CD4-positive, alpha-beta memory T cell (primary cell): ENCODE results near the gene GCNT2. TPM values are rescaled to one million over a fixed set of nuclear protein-coding genes. Genes with fewer than 3 reads are reported as not detected.
A peak's percentile ranks its signal among the peaks of the same experiment; 100 is the strongest.

ENCODE experiments used
- CTCF ChIA-PET: fragments of 350-600 bp; sonication (Branson Sonifier 250); formaldehyde crosslinking; loops from one replicate; lab custom pipeline; 2021; ENCODE audit warnings: inconsistent platforms; ENCODE audit not compliant: partially characterized antibody; lab: Charles Lee
- POLR2A ChIA-PET: fragments of 350-600 bp; sonication (Branson Sonifier 250); formaldehyde crosslinking; loops from one replicate; lab custom pipeline; 2021; ENCODE audit not compliant: partially characterized antibody; lab: Charles Lee
- DNase-seq, 5 donors: peaks; one replicate each; pipeline versions ENCODE4 v3.0.0 to v3.0.0-alpha.2; 2020 to 2022; ENCODE audit warnings: mixed read lengths in 1 of 5
- H3K27ac ChIP-seq: one replicate; pipeline ENCODE4 v1.7.0; 2013; ENCODE audit warnings: low read depth, low read length
- H3K27me3 ChIP-seq: 2 replicates; pipeline ENCODE4 v1.7.0; 2013; ENCODE audit warnings: mild to moderate bottlenecking, low read length, moderate library complexity; ENCODE audit not compliant: insufficient read depth
- H3K36me3 ChIP-seq: 2 replicates; pipeline ENCODE4 v1.7.0; 2013; ENCODE audit warnings: mild to moderate bottlenecking, low read length, moderate library complexity; ENCODE audit not compliant: insufficient read depth
- H3K4me1 ChIP-seq: 2 replicates; pipeline ENCODE4 v1.7.0; 2013; ENCODE audit warnings: mild to moderate bottlenecking, low read length, moderate library complexity; ENCODE audit not compliant: insufficient read depth
- H3K4me3 ChIP-seq, 2 donors: one replicate each; pipeline ENCODE4 v1.7.0; 2013; ENCODE audit warnings: low read length in 2 of 2, mild to moderate bottlenecking in 1 of 2
- H3K9me3 ChIP-seq, 2 donors: one replicate each; pipeline ENCODE4 v1.7.0; 2013; ENCODE audit warnings: low read length in 2 of 2, control low read depth in 1 of 2; ENCODE audit not compliant: control insufficient read depth in 1 of 2
- H3K27ac Mint-ChIP-seq, 7 donors: one replicate each; pipeline ENCODE4 v1.8.0; 2020 to 2021; ENCODE audit warnings: mixed read lengths in 7 of 7, mild to moderate bottlenecking in 6 of 7, inconsistent platforms in 3 of 7, moderate library complexity in 3 of 7
- H3K27me3 Mint-ChIP-seq, 2 donors: one replicate each; pipeline ENCODE4 v1.8.0; 2020 to 2021; ENCODE audit warnings: mixed read lengths in 2 of 2
- H3K36me3 Mint-ChIP-seq, 2 donors: one replicate each; pipeline ENCODE4 v1.8.0; 2020 to 2021; ENCODE audit warnings: mixed read lengths in 2 of 2, inconsistent platforms in 1 of 2, mild to moderate bottlenecking in 1 of 2
- H3K4me1 Mint-ChIP-seq, 4 donors: one replicate each; pipeline ENCODE4 v1.8.0; 2020 to 2021; ENCODE audit warnings: mixed read lengths in 4 of 4, mild to moderate bottlenecking in 1 of 4
- H3K4me3 Mint-ChIP-seq, 8 donors: one replicate each; pipeline ENCODE4 v1.8.0; 2020 to 2021; ENCODE audit warnings: mixed read lengths in 8 of 8, mild to moderate bottlenecking in 7 of 8, moderate library complexity in 6 of 8, inconsistent platforms in 3 of 8
- H3K9me3 Mint-ChIP-seq, 8 donors: one replicate each; pipeline ENCODE4 v1.8.0; 2020 to 2021; ENCODE audit warnings: mixed read lengths in 8 of 8, mild to moderate bottlenecking in 5 of 8, inconsistent platforms in 3 of 8, moderate library complexity in 1 of 8
- intact Hi-C: fragments of 100-400 bp; cut with micrococcal nuclease; formaldehyde crosslinking; loops from one replicate; pipeline ENCODE4 v1.15.1; 2023
- polyA plus RNA-seq, 2 donors: library from polyadenylated mRNA; unstranded; fragments of 300-500 nt; fragmentation: Illumina TruSeq; gene quantifications; one replicate each; pipeline ENCODE4 v1.2.3, GENCODE V29; 2021
- total RNA-seq, 2 experiments: library from RNA; stranded (reverse); gene quantifications; one replicate each; pipeline ENCODE4 v1.2.3, GENCODE V29; 2021

GCNT2 gene
- total RNA-seq (1 to 10 TPM; 3.1 to 4.2 TPM), polyA plus RNA-seq (1 to 10 TPM in 1 of 2 donors, under 1 TPM in 1; 0.75 to 1.3 TPM)

GRCh38 chr6:10521104-10521808 lies at the start of gene GCNT2:
Gene GCNT2, plus strand, starts transcription at chr6:10521351. Its CDS starts 7,561 bp downstream, at chr6:10528912.
- Histone ChIP-seq H3K9me3 (no peaks in the 10 kb centered on the region), H3K27me3 (no peaks in the 10 kb centered on the region), H3K4me1 (no peaks in the 10 kb centered on the region), H3K36me3 (no peaks in the 10 kb centered on the region), H3K27ac (no peak within 1 kb of the TSS), H3K4me3 (no peak within 1 kb of the TSS)
- Mint-ChIP-seq H3K27ac (no peak within 1 kb of the TSS), H3K9me3 (no peaks in the 10 kb centered on the region), H3K27me3 (peaks cover 0 to 4% of the 10 kb centered on the region in 2 donors), H3K4me3 (no peak within 1 kb of the TSS), H3K36me3 (no peaks in the 10 kb centered on the region), H3K4me1 (no peaks in the 10 kb centered on the region)
- intact Hi-C loops, result no loop called here
- DNase-seq, result no peak
- POLR2A ChIA-PET, result no interaction called here
- CTCF ChIA-PET, result no interaction called here

GRCh38 chr6:10472634-10473033 lies 48.5 kb upstream of the GCNT2 start:
- POLR2A ChIA-PET, result no interaction called here
- no peaks in the 10 kb centered on the region for H3K27me3 ChIP-seq
- H3K9me3 Mint-ChIP-seq, result peaks cover 0 to 3% (median 0%) of the 10 kb centered on the region in 8 donors
- H3K4me3 Mint-ChIP-seq, result no peak overlapping the region
- no peaks in the 10 kb centered on the region for H3K9me3 ChIP-seq
- H3K4me1 Mint-ChIP-seq, result no peaks in the 10 kb centered on the region
- no peak overlapping the region for H3K27ac Mint-ChIP-seq
- no peaks in the 10 kb centered on the region for H3K36me3 Mint-ChIP-seq
- no peaks in the 10 kb centered on the region for H3K36me3 ChIP-seq
- peaks cover 24 to 29% of the 10 kb centered on the region in 2 donors for H3K27me3 Mint-ChIP-seq
- H3K4me3 ChIP-seq, result no peak overlapping the region
- no peak for DNase-seq
- H3K27ac ChIP-seq, result no peak overlapping the region
- H3K4me1 ChIP-seq, result no peaks in the 10 kb centered on the region
- CTCF ChIA-PET, result interaction anchor here (0.6 kb wide), 1 partner anchor 307 kb away, joined by 4 read pairs; no protein-coding TSS in a partner anchor
- intact Hi-C loops, result no loop called here

- no peaks in the 10 kb centered on the region for H3K36me3 ChIP-seq
- H3K36me3 Mint-ChIP-seq, result no peaks in the 10 kb centered on the region
- CTCF ChIA-PET, result interaction anchor here (0.6 to 10.8 kb wide), 23 partner anchors 9 to 594 kb away, joined by 3 to 117 read pairs (median 4); no protein-coding TSS in a partner anchor
- intact Hi-C loops, result loop anchor here (1.0 to 2.0 kb wide), 2 partner anchors 280 to 591 kb away; no protein-coding TSS in a partner anchor
- H3K4me3 Mint-ChIP-seq, result peak overlapping the region in 1 of 8 donors; percentile 16
- no peak overlapping the region for H3K27ac ChIP-seq
- POLR2A ChIA-PET, result no interaction called here
- peaks cover 0 to 2% (median 0%) of the 10 kb centered on the region in 8 donors for H3K9me3 Mint-ChIP-seq
- peaks cover 17 to 26% of the 10 kb centered on the region in 2 donors for H3K27me3 Mint-ChIP-seq
- H3K27me3 ChIP-seq, result no peaks in the 10 kb centered on the region
- DNase-seq, result peak in 3 of 5 donors; percentile 13 to 38 (median 29)
- no peaks in the 10 kb centered on the region for H3K9me3 ChIP-seq
- peaks cover 0 to 2% (median 0%) of the 10 kb centered on the region in 4 donors for H3K4me1 Mint-ChIP-seq
- no peak overlapping the region for H3K4me3 ChIP-seq
- no peak overlapping the region for H3K27ac Mint-ChIP-seq
- no peaks in the 10 kb centered on the region for H3K4me1 ChIP-seq
Measured at GRCh38 chr6:10478187-10479040, 42.7 kb upstream of the GCNT2 start.

GRCh38 chr6:10479939-10480700 lies 41.0 kb upstream of the GCNT2 start:
- Mint-ChIP-seq H3K4me3 (no peak overlapping the region), H3K27ac (no peak overlapping the region), H3K9me3 (peaks cover 0 to 2% (median 0%) of the 10 kb centered on the region in 8 donors), H3K4me1 (peaks cover 0 to 2% (median 0%) of the 10 kb centered on the region in 4 donors), H3K27me3 (peaks cover 15 to 19% of the 10 kb centered on the region in 2 donors), H3K36me3 (no peaks in the 10 kb centered on the region)
- Histone ChIP-seq H3K36me3 (no peaks in the 10 kb centered on the region), H3K9me3 (no peaks in the 10 kb centered on the region), H3K4me1 (no peaks in the 10 kb centered on the region), H3K27me3 (no peaks in the 10 kb centered on the region), H3K4me3 (no peak overlapping the region), H3K27ac (no peak overlapping the region)
- CTCF ChIA-PET, result interaction anchor here (1.4 to 10.8 kb wide), 4 partner anchors 318 to 590 kb away, joined by 3 to 117 read pairs (median 11); no protein-coding TSS in a partner anchor
- intact Hi-C loops, result loop anchor here (2.0 kb wide), 1 partner anchor 279 kb away; no protein-coding TSS in a partner anchor
- POLR2A ChIA-PET, result no interaction called here
- no peak for DNase-seq

- H3K27me3 Mint-ChIP-seq, result peaks cover 15 to 16% of the 10 kb centered on the region in 2 donors
- no peaks in the 10 kb centered on the region for H3K36me3 Mint-ChIP-seq
- no peak overlapping the region for H3K4me3 ChIP-seq
- no peak overlapping the region for H3K27ac Mint-ChIP-seq
- POLR2A ChIA-PET, result no interaction called here
- H3K36me3 ChIP-seq, result no peaks in the 10 kb centered on the region
- no peak overlapping the region for H3K4me3 Mint-ChIP-seq
- no peaks in the 10 kb centered on the region for H3K4me1 ChIP-seq
- peaks cover 0 to 2% (median 0%) of the 10 kb centered on the region in 4 donors for H3K4me1 Mint-ChIP-seq
- CTCF ChIA-PET, result interaction anchor here (1.4 to 10.8 kb wide), 3 partner anchors 321 to 589 kb away, joined by 3 to 117 read pairs (median 5); no protein-coding TSS in a partner anchor
- DNase-seq, result no peak
- intact Hi-C loops, result no loop called here
- no peak overlapping the region for H3K27ac ChIP-seq
- H3K27me3 ChIP-seq, result no peaks in the 10 kb centered on the region
- peaks cover 0 to 2% (median 0%) of the 10 kb centered on the region in 8 donors for H3K9me3 Mint-ChIP-seq
- H3K9me3 ChIP-seq, result no peaks in the 10 kb centered on the region
Measured at GRCh38 chr6:10481101-10481500, 40.0 kb upstream of the GCNT2 start.

- no peak overlapping the region for H3K27ac Mint-ChIP-seq
- H3K36me3 ChIP-seq, result no peaks in the 10 kb centered on the region
- H3K9me3 Mint-ChIP-seq, result peaks cover 0 to 2% (median 0%) of the 10 kb centered on the region in 8 donors
- ChIA-PET CTCF (interaction anchor here (0.6 to 10.8 kb wide), 3 partner anchors 21 to 319 kb away, joined by 3 to 117 read pairs (median 4); no protein-coding TSS in a partner anchor), POLR2A (no interaction called here)
- no peak overlapping the region for H3K4me3 Mint-ChIP-seq
- no peaks in the 10 kb centered on the region for H3K4me1 ChIP-seq
- peaks cover 0 to 2% (median 0%) of the 10 kb centered on the region in 4 donors for H3K4me1 Mint-ChIP-seq
- DNase-seq, result no peak
- H3K27ac ChIP-seq, result no peak overlapping the region
- H3K36me3 Mint-ChIP-seq, result no peaks in the 10 kb centered on the region
- intact Hi-C loops, result no loop called here
- peaks cover 8 to 10% of the 10 kb centered on the region in 2 donors for H3K27me3 Mint-ChIP-seq
- H3K4me3 ChIP-seq, result no peak overlapping the region
- H3K27me3 ChIP-seq, result no peaks in the 10 kb centered on the region
- H3K9me3 ChIP-seq, result no peaks in the 10 kb centered on the region
Measured at GRCh38 chr6:10482636-10483257, 38.4 kb upstream of the GCNT2 start.
